ENCODE measurements around the gene DCBLD1.
A peak's percentile ranks its signal among the peaks of the same experiment; 100 is the strongest.

- no peak for TF ChIP-seq TAF1 (IDR thresholded peaks at IDR 0.05; ENCODE audit: borderline replicate concordance, low read depth, low read length)
- peak; percentile 22; the same call in 1 of the 2 replicates for TF ChIP-seq POLR2A (IDR thresholded peaks at IDR 0.05; ENCODE audit: low read depth, low read length)
These were observed at the start of gene DCBLD1 for GRCh38 chr6:117482240-117483003.

All from GM12892 (cell line).